ENCODE data around the gene EPB41L5. TPM values are rescaled to one million over a fixed set of nuclear protein-coding genes. Genes with fewer than 3 reads are reported as not detected.
"Not testable (repeated sequence)": the region's sequence is repeated elsewhere in the genome, so short reads cannot be mapped to it uniquely, and the experiment has no call there.

Gene EPB41L5
- total and polyA plus RNA-seq, 8 donors = 5.3 to 64.5 (median 28.5) TPM

DNA sequence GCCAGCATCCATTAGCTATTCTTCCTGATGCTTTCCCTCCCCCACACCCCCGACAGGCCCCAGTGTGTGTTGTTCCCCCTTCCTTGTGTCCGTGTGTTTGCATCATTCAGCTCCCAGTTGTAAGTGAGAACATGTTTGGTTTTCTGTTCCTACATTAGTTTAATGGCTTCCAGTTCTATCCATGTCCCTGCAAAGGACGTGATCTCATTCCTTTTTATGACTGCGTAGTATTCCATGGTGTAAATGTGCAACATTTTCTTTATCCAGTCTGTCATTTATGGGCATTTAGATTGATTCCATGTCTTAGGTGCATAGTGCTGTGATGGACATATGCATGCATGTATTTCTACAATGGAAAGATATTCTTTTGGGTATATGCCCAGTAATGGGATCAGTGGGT is 105.6 kb downstream of the EPB41L5 start:
- Histone ChIP-seq H3K9me3 (no peaks in the 10 kb centered on the region), H3K4me3 (no peak overlapping the region), H3K27me3 (no peaks in the 10 kb centered on the region), H3K4me1 (no peaks in the 10 kb centered on the region), H3K27ac (no peak overlapping the region), H3K36me3 (peaks cover 0 to 6% (median 0%) of the 10 kb centered on the region in 4 donors)
- intact Hi-C loops (cut with DNase I; ENCODE audit: low total_unique reads) = no loop called here
- DNase-seq = no peak
- 96 to 99% (median 97%) methylated on average over 4 of the region's 4 CpGs for WGBS, 5 donors
- no peak for TF ChIP-seq EP300 (IDR thresholded peaks at IDR 0.05)
- no peak for TF ChIP-seq CTCF (IDR thresholded peaks at IDR 0.05)
- TF ChIP-seq POLR2AphosphoS5 (IDR thresholded peaks at IDR 0.05) = no peak
- no peak for TF ChIP-seq POLR2A (IDR thresholded peaks at IDR 0.05)

- DNase-seq; H3K4me3 ChIP-seq; H3K4me1 ChIP-seq; H3K36me3 ChIP-seq; H3K27ac ChIP-seq; H3K27me3 ChIP-seq; H3K9me3 ChIP-seq; intact Hi-C loops (cut with DNase I; ENCODE audit: low total_unique reads): not testable (repeated sequence)
- WGBS, 5 donors = 95 to 98% (median 96%) methylated on average over 3 of the region's 3 CpGs
Observed at GRCh38 chr2:120121337-120121736, 108.5 kb downstream of the EPB41L5 start.

DNA sequence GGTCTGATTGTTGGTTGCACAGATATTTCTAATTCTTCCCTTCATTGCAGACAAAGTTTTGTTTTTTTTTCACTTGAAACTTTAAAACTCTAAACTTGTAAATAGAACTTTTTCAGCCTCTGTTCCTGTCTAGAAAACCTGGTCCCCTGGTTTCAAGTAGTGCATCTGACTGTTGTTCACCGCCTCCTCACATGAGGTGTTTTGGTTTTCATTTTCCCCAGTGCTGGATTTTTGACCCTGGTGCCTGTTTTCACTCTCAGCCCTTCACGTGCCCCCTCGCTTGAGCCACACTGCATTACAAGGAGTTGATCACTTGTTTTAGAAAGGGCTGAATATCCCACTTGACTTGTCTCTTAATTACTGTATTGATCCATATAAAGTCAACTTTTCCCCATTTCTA is 110.2 kb downstream of the EPB41L5 start:
- H3K9me3 ChIP-seq = no peaks in the 10 kb centered on the region
- H3K4me3 ChIP-seq = no peak overlapping the region
- no peak overlapping the region for H3K27ac ChIP-seq
- DNase-seq = no peak
- TF ChIP-seq CTCF (IDR thresholded peaks at IDR 0.05) (no peak), POLR2A (IDR thresholded peaks at IDR 0.05) (no peak), POLR2AphosphoS5 (IDR thresholded peaks at IDR 0.05) (no peak), EP300 (IDR thresholded peaks at IDR 0.05) (no peak)
- H3K36me3 ChIP-seq = peaks cover 0 to 7% (median 2%) of the 10 kb centered on the region in 4 donors
- 93 to 95% (median 94%) methylated on average over 3 of the region's 3 CpGs for WGBS, 5 donors
- H3K27me3 ChIP-seq = no peaks in the 10 kb centered on the region
- intact Hi-C loops (cut with DNase I; ENCODE audit: low total_unique reads) = no loop called here
- H3K4me1 ChIP-seq = no peaks in the 10 kb centered on the region

GRCh38 chr2:120125195-120125594 is 112.3 kb downstream of the EPB41L5 start:
- intact Hi-C loops (cut with DNase I; ENCODE audit: low total_unique reads) = no loop called here
- no peaks in the 10 kb centered on the region for H3K27me3 ChIP-seq
- no peaks in the 10 kb centered on the region for H3K9me3 ChIP-seq
- no peak overlapping the region for H3K4me3 ChIP-seq
- TF ChIP-seq EP300 (IDR thresholded peaks at IDR 0.05) = no peak
- no peak for TF ChIP-seq POLR2A (IDR thresholded peaks at IDR 0.05)
- no peak for TF ChIP-seq POLR2AphosphoS5 (IDR thresholded peaks at IDR 0.05)
- TF ChIP-seq CTCF (IDR thresholded peaks at IDR 0.05) = no peak
- no peaks in the 10 kb centered on the region for H3K4me1 ChIP-seq
- 90 to 94% (median 92%) methylated on average over 3 of the region's 3 CpGs for WGBS, 5 donors
- peaks cover 0 to 13% (median 6%) of the 10 kb centered on the region in 4 donors for H3K36me3 ChIP-seq
- H3K27ac ChIP-seq = no peak overlapping the region
- no peak for DNase-seq

DNA sequence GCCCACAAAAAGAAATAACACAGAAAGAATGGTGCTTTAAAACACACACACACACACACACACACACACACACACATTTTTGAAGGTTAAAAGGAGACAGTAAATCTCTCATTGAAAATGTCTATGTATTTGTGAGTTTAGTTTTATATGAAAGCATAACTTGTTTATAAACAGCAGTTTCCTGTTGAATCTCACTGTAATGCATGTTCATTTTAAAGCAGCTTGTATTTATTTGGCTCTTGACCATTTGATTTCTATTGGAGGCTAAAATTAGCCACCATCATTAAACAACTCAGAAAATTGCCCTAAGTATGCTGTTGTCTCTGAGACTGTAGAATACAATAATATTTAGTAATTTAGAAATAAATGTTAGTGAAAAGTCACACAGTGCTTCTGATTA is 115.3 kb downstream of the EPB41L5 start:
- H3K9me3 ChIP-seq = no peaks in the 10 kb centered on the region
- intact Hi-C loops (cut with DNase I; ENCODE audit: low total_unique reads) = no loop called here
- no peak overlapping the region for H3K27ac ChIP-seq
- H3K27me3 ChIP-seq = no peaks in the 10 kb centered on the region
- DNase-seq = no peak
- H3K4me3 ChIP-seq = no peak overlapping the region
- H3K4me1 ChIP-seq = no peaks in the 10 kb centered on the region
- TF ChIP-seq POLR2A (IDR thresholded peaks at IDR 0.05) = no peak
- TF ChIP-seq EP300 (IDR thresholded peaks at IDR 0.05) = no peak
- TF ChIP-seq POLR2AphosphoS5 (IDR thresholded peaks at IDR 0.05) = no peak
- no peak for TF ChIP-seq CTCF (IDR thresholded peaks at IDR 0.05)
- H3K36me3 ChIP-seq = peaks cover 0 to 33% (median 24%) of the 10 kb centered on the region in 4 donors

Measured in stomach (tissue), 9 donors.